Neural cell (in vitro differentiated cells): ENCODE data around the gene COA5.

Experiments
- EZH2 ChIP-seq: fragments of 200-600, 300-800 bp; shearing (Covaris generic), sonication (generic); IDR thresholded peaks from 2 replicates; pipeline ENCODE4 v1.6.1; 2014; ENCODE audit warnings: antibody characterized with exemption, low read length, borderline replicate concordance, mild to moderate bottlenecking; ENCODE audit not compliant: insufficient read depth, poor library complexity, severe bottlenecking
- REST ChIP-seq: IDR thresholded peaks from 2 replicates; pipeline ENCODE4 v1.6.1; 2012; ENCODE audit warnings: borderline replicate concordance

- TF ChIP-seq EZH2 (no peak), REST (no peak)
Measured at GRCh38 chr2:98579926-98580325, 28.4 kb downstream of the COA5 start.
